H1 (cell line): ENCODE data around the gene APOOL. TPM values are rescaled to one million over a fixed set of nuclear protein-coding genes. Genes with fewer than 3 reads are reported as not detected.
"Not testable (repeated sequence)": the region's sequence is repeated elsewhere in the genome, so short reads cannot be mapped to it uniquely, and the experiment has no call there.

Experiments used
- CTCF ChIA-PET: fragments of 300-600 bp; sonication (Branson Sonifier 250); formaldehyde crosslinking; loops from one replicate; lab custom pipeline; 2021; ENCODE audit not compliant: partially characterized antibody; lab: Charles Lee
- POLR2A ChIA-PET: fragments of 300-600 bp; sonication (Branson Sonifier 250); formaldehyde crosslinking; loops from one replicate; lab custom pipeline; 2021; ENCODE audit warnings: inconsistent platforms; ENCODE audit not compliant: partially characterized antibody; lab: Charles Lee
- DNase-seq, 2 experiments: peaks; one replicate each; pipeline versions ENCODE4 v3.0.0 to v3.0.0-alpha.2; 2010 to 2022; ENCODE audit warnings: low spot score in 2 of 2, low read depth in 1 of 2, mixed read lengths in 1 of 2
- FAIRE-seq: peaks from 2 replicates; lab custom pipeline; 2011; peaks lifted over from hg19 to GRCh38; lab: Jason Lieb, UNC
- H2AFZ ChIP-seq: 2 replicates; pipeline ENCODE4 v1.8.1; 2012; ENCODE audit warnings: low read length, inconsistent platforms
- H2AK5ac ChIP-seq: 2 replicates; pipeline ENCODE4 v1.6.1; 2013; ENCODE audit warnings: low read depth, low read length
- H2BK120ac ChIP-seq: replicated peaks from 2 replicates; pipeline ENCODE3; 2013; ENCODE audit warnings: low read depth, low read length, inconsistent platforms
- H2BK12ac ChIP-seq: 2 replicates; pipeline ENCODE4 v1.6.1; 2013; ENCODE audit warnings: low read depth, low read length
- H2BK15ac ChIP-seq: 2 replicates; pipeline ENCODE4 v1.6.1; 2013; ENCODE audit warnings: low read length
- H2BK20ac ChIP-seq: 2 replicates; pipeline ENCODE4 v1.6.1; 2013; ENCODE audit warnings: low read length
- H2BK5ac ChIP-seq: 2 replicates; pipeline ENCODE4 v1.6.1; 2013; ENCODE audit warnings: low read depth, low read length
- H3K14ac ChIP-seq: 2 replicates; pipeline ENCODE4 v1.6.1; 2013; ENCODE audit warnings: inconsistent platforms; ENCODE audit not compliant: insufficient read length
- H3K18ac ChIP-seq: 2 replicates; pipeline ENCODE4 v1.6.1; 2013; ENCODE audit warnings: low read length; ENCODE audit errors: extremely low read depth
- H3K23ac ChIP-seq: 2 replicates; pipeline ENCODE4 v1.6.1; 2013; ENCODE audit warnings: inconsistent platforms; ENCODE audit not compliant: insufficient read length
- H3K23me2 ChIP-seq: 2 replicates; pipeline ENCODE4 v1.6.1; 2013; ENCODE audit warnings: low read depth, low read length
- H3K27ac ChIP-seq: 2 replicates; pipeline ENCODE4 v1.6.1; 2011; ENCODE audit warnings: low read depth, low read length, inconsistent platforms
- H3K27me3 ChIP-seq, 4 experiments: replicated peaks in 1 of 4; 1 replicate in 1 of 4; 2 replicates in 3 of 4; pipeline versions ENCODE4 v1.6.1 to v1.8.1; 2011 to 2013; ENCODE audit warnings: low read length in 3 of 4, mild to moderate bottlenecking in 3 of 4, inconsistent platforms in 2 of 4, mixed read lengths in 2 of 4, moderate library complexity in 1 of 4; ENCODE audit not compliant: control insufficient read depth in 3 of 4, insufficient read depth in 3 of 4; ENCODE audit errors: extremely low read depth in 1 of 4
- H3K36me3 ChIP-seq, 4 experiments: 2 replicates each; pipeline versions ENCODE4 v1.6.1 to v1.8.1; 2011 to 2013; ENCODE audit warnings: mild to moderate bottlenecking in 4 of 4, low read length in 3 of 4, moderate library complexity in 2 of 4, control low read depth in 1 of 4, inconsistent platforms in 1 of 4; ENCODE audit not compliant: insufficient read depth in 4 of 4, control insufficient read depth in 2 of 4
- H3K4ac ChIP-seq: replicated peaks from 2 replicates; pipeline ENCODE3; 2013; ENCODE audit warnings: low read length, low read depth, mixed read lengths, inconsistent platforms; ENCODE audit not compliant: insufficient read length
- H3K4me1 ChIP-seq, 4 experiments: replicated peaks in 1 of 4; 1 replicate in 1 of 4; 2 replicates in 3 of 4; pipeline versions ENCODE4 v1.6.1 to v1.8.1; 2011 to 2013; ENCODE audit warnings: low read length in 3 of 4, inconsistent platforms in 2 of 4, mixed read lengths in 1 of 4; ENCODE audit not compliant: insufficient read depth in 4 of 4, control insufficient read depth in 3 of 4
- H3K4me2 ChIP-seq, 2 experiments: 2 replicates each; pipeline versions ENCODE4 v1.6.1 to v1.8.1; 2011 to 2013; ENCODE audit warnings: low read depth in 2 of 2, low read length in 2 of 2, control low read depth in 1 of 2, inconsistent platforms in 1 of 2, mild to moderate bottlenecking in 1 of 2; ENCODE audit not compliant: insufficient read depth in 1 of 2
- H3K4me3 ChIP-seq, 4 experiments: fragments of 200-600, 300-600 bp in 1 of 4; sonication (generic), shearing (Covaris generic), sonication (Bioruptor Twin) in 1 of 4; 2 replicates each; pipeline versions ENCODE4 v1.5.1 to v1.8.1; 2011 to 2016; ENCODE audit warnings: low read length in 4 of 4, low read depth in 3 of 4, control low read depth in 2 of 4, inconsistent platforms in 2 of 4, mild to moderate bottlenecking in 2 of 4, mixed read lengths in 1 of 4, moderate library complexity in 1 of 4; ENCODE audit not compliant: insufficient read depth in 2 of 4; ENCODE audit errors: extremely low read depth in 1 of 4
- H3K56ac ChIP-seq: replicated peaks from 2 replicates; pipeline ENCODE3; 2013; ENCODE audit warnings: low read depth, mild to moderate bottlenecking, mixed read lengths, low read length, inconsistent platforms; ENCODE audit not compliant: insufficient read length
- H3K79me1 ChIP-seq: 2 replicates; pipeline ENCODE4 v1.6.1; 2013; ENCODE audit warnings: low read depth, low read length, control low read depth
- H3K79me2 ChIP-seq, 2 experiments: 2 replicates each; pipeline versions ENCODE4 v1.6.1 to v1.8.1; 2012 to 2013; ENCODE audit warnings: low read length in 2 of 2, mild to moderate bottlenecking in 2 of 2, inconsistent platforms in 1 of 2; ENCODE audit not compliant: insufficient read depth in 2 of 2, control insufficient read depth in 1 of 2
- H3K9ac ChIP-seq, 4 experiments: replicated peaks in 1 of 4; 1 replicate in 1 of 4; 2 replicates in 3 of 4; pipeline versions ENCODE4 v1.6.1 to v1.8.1; 2011 to 2013; ENCODE audit warnings: low read depth in 3 of 4, low read length in 3 of 4, control low read depth in 2 of 4, mild to moderate bottlenecking in 2 of 4, moderate library complexity in 2 of 4, inconsistent platforms in 1 of 4; ENCODE audit errors: extremely low read depth in 1 of 4
- H3K9me3 ChIP-seq, 2 experiments: 2 replicates each; pipeline versions ENCODE4 v1.6.1 to v1.8.1; 2012 to 2013; ENCODE audit warnings: mild to moderate bottlenecking in 2 of 2, moderate library complexity in 2 of 2, control low read depth in 1 of 2, inconsistent platforms in 1 of 2, low read depth in 1 of 2, low read length in 1 of 2, mixed read lengths in 1 of 2; ENCODE audit not compliant: insufficient read depth in 2 of 2
- H4K20me1 ChIP-seq, 2 experiments: replicated peaks in 1 of 2; 2 replicates each; pipeline versions ENCODE3 to v1.8.1; 2011 to 2013; ENCODE audit warnings: inconsistent platforms in 2 of 2, low read length in 2 of 2, mild to moderate bottlenecking in 1 of 2; ENCODE audit not compliant: insufficient read depth in 2 of 2, control insufficient read depth in 1 of 2
- H4K5ac ChIP-seq: 2 replicates; pipeline ENCODE4 v1.6.1; 2013; ENCODE audit warnings: low read length, low read depth, mixed read lengths, inconsistent platforms; ENCODE audit not compliant: insufficient read length
- H4K8ac ChIP-seq: 2 replicates; pipeline ENCODE4 v1.8.0; 2013; ENCODE audit warnings: mild to moderate bottlenecking, moderate library complexity, low read length, inconsistent platforms; ENCODE audit not compliant: insufficient read depth; ENCODE audit errors: extremely low read depth
- H4K91ac ChIP-seq: replicated peaks from 2 replicates; pipeline ENCODE3; 2013; ENCODE audit warnings: low read length, mixed read lengths, inconsistent platforms; ENCODE audit not compliant: insufficient read length
- WGBS, 2 experiments: shearing (Covaris generic) in 1 of 2; methylation state at CpG; one replicate each; pipeline versions ENCODE4 v1.1.6 to v1.1.7; 2013 to 2015; ENCODE audit warnings: low lambda C conversion rate in 2 of 2, mixed read lengths in 2 of 2, inconsistent platforms in 1 of 2, low coverage in 1 of 2, missing lambda C conversion rate in 1 of 2; ENCODE audit not compliant: insufficient replicate concordance in 2 of 2, insufficient coverage in 1 of 2, insufficient read length in 1 of 2; ENCODE audit errors: extremely low coverage in 1 of 2, missing lambda C conversion rate in 1 of 2; 5-methylcytosine and 5-hydroxymethylcytosine counted together
- polyA plus RNA-seq, 7 experiments: library from polyadenylated mRNA; depleted of rRNA in 3 of 7; stranded (reverse) in 5 of 7; unstranded in 2 of 7; fragments of >200 nt in 5 of 7; fragments of 200-250 nt in 2 of 7; gene quantifications; 1 replicate in 5 of 7; 2 replicates in 1 of 7; 4 replicates in 1 of 7; pipeline versions ENCODE4 v1.2.1 to v1.2.3, GENCODE V29; 2011 to 2013; ENCODE audit warnings: missing spikeins in 2 of 7, mixed read lengths in 2 of 7
- total RNA-seq: library from RNA; stranded (reverse); fragmentation: NEBNext Ultra II Directional; extraction: Animal tissue kit (Norgen Biotek cat#: 25700); gene quantifications from 2 replicates; pipeline ENCODE4 v1.2.1, GENCODE V29; 2021

APOOL gene
- total and polyA plus RNA-seq, 2 of the 8 experiments (the other 6 are each of a cell fraction or from before 2014, with no cell fraction given): 2.4 to 8.1 TPM

DNA sequence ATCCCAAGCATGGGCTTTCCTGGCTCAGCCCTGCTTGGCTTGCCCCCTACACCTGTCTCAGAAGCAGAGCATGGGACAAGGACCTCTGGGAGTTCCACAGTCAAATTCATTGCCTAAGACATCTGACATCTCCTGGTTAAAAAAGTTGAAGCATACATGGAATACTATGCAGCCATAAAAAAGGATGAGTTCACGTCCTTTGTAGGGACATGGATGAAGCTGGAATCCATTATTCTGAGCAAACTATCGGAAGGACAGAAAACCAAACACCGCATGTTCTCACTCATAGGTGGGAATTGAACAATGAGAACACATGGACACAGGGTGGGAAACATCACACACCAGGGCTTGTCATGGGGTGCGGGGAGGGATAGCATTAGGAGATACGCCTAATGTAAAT is 11.9 kb upstream of the APOOL start:
- H3K23ac ChIP-seq, FAIRE-seq, H2BK12ac ChIP-seq, H2AK5ac ChIP-seq, H3K9me3 ChIP-seq, H3K18ac ChIP-seq, H3K9ac ChIP-seq, H3K4me2 ChIP-seq, H4K5ac ChIP-seq, DNase-seq, H3K27me3 ChIP-seq, H3K79me2 ChIP-seq, H3K14ac ChIP-seq, H2BK20ac ChIP-seq, H3K4me1 ChIP-seq, H3K27ac ChIP-seq, H2AFZ ChIP-seq, H2BK5ac ChIP-seq, H2BK15ac ChIP-seq, H3K56ac ChIP-seq, H3K23me2 ChIP-seq, H4K91ac ChIP-seq, H4K20me1 ChIP-seq, H2BK120ac ChIP-seq, H3K4me3 ChIP-seq, H3K36me3 ChIP-seq, POLR2A ChIA-PET, H4K8ac ChIP-seq, H3K79me1 ChIP-seq, H3K4ac ChIP-seq, CTCF ChIA-PET: not testable (repeated sequence)
- 95% methylated on average over 5 of the region's 5 CpGs; no CpG with 5 or more reads in 1 of the 2 experiments for WGBS, 2 experiments
